Erythroblast (primary cell): ENCODE data around the gene FBXO42.

ENCODE experiments used
- DNase-seq, 2 experiments: peaks; one replicate each; lab custom pipeline; 2025; lab: John Stamatoyannopoulos, UW
- GATA1 ChIP-seq: IDR thresholded peaks from 2 replicates; pipeline ENCODE4 v1.6.1; 2011; ENCODE audit warnings: low read depth, mild to moderate bottlenecking, control low read depth, low read length, moderate library complexity
- POLR2A ChIP-seq: IDR thresholded peaks from 2 replicates; pipeline ENCODE4 v1.6.1; 2011; ENCODE audit warnings: mild to moderate bottlenecking, low read length

The FBXO42 gene

DNA sequence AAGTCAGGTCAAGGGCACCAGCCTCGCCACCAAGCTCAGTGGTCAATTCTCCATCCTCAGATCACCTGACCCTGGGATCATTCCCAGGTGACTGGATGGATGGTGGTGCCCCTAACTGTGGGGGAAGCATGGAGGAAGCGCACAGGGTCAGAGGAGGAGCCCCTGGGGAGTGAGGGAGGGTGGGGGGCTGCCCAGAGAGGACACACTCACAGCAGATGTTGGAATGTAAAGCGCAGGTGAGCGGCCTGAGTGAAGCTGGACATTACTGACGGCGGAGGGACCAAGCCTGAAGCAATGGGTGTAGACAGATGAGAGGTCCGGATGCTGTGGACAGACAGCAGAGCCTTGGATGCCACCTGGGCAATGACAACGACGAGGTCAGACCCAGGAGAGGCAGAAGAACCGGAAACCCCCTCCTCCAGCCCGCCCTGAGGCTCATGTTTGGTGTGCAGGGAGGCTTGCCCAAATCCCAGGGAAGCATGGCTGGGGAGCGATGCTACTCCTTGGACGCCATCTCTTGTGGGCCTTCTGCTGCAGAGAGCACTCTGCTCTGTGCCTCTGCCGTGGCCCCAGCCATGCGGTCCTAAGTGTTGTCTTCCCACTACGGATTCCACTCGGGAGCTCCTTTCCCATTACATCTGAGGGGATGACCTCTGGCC is 109.6 kb downstream of the FBXO42 start:
- no peak for DNase-seq
- TF ChIP-seq GATA1 = no peak

GRCh38 chr1:16241221-16241708 is 111.0 kb downstream of the FBXO42 start:
- no peak for DNase-seq
- TF ChIP-seq POLR2A = no peak
- no peak for TF ChIP-seq GATA1

DNA sequence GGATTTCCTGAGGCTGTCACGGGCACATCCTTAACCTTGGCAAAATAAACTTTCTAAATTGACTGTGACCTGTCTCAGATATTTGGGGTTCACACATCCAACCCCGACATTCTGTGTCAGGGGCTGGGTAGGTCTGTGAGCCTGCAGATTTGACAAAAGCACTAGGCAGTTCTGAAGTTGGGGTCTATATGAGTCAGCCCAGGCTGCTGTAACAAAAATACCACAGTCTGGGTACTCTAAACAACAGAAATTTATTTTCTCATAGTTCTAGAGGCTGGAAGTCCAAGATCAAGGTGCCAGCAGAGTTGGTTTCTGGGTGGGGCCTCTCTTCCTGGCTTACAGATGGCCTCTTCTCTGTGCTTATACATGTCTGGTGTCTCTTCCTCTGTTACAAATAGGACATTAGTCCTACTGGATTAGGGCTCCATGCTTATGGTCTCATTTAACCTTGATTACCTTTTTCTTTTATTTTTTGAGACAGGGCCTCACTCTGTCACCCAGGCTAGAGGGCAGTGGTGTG is 112.2 kb downstream of the FBXO42 start:
- no peak for DNase-seq
- TF ChIP-seq POLR2A (no peak), GATA1 (no peak)

GRCh38 chr1:16237343-16237830 is 114.9 kb downstream of the FBXO42 start:
- TF ChIP-seq GATA1 (no peak), POLR2A (no peak)
- DNase-seq = no peak

GRCh38 chr1:16236511-16237342 is 115.6 kb downstream of the FBXO42 start, which contains the start of gene CPLANE2:
TSS of gene CPLANE2 (minus strand) at chr1:16237183. CDS start at chr1:16236742, 441 bp downstream.
- DNase-seq = peak; percentile 94 to 96
- TF ChIP-seq POLR2A = peak; percentile 63
- no peak for TF ChIP-seq GATA1

DNA sequence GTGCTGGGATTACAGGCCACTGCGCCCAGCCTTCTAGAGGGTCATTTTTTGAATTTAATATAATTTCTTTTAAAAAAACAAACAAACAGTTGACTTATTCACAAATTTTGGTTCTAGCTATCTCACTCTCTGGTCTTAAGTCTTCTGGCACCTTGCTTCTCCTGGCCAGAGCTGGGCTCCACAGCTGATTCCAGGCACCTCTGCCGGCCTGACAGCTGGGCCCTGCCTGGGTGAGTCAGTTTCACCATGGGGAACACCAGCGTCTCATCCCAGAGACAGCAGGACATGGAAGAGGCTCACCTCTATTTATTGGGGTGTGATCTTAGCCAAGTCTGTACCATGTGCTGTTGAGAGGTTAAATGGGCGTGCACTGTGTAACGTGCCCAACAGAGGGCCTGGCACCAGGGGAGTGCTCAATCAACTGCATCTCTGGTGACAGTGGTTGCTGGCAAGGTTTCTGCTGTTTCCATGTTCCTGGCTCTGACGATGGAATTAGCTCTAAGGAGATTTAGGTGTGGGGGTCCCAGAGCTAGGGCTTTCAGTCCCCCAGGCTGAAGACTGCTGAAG is 116.3 kb downstream of the FBXO42 start:
- peak; percentile 52 to 54 for DNase-seq
- TF ChIP-seq GATA1 = no peak
- no peak for TF ChIP-seq POLR2A

GRCh38 chr1:16235347-16235746 is 116.9 kb downstream of the FBXO42 start:
- no peak for DNase-seq
- TF ChIP-seq POLR2A = no peak
- no peak for TF ChIP-seq GATA1

- no peak for DNase-seq
- TF ChIP-seq GATA1 = no peak
Observed at GRCh38 chr1:16233431-16233830, 118.8 kb downstream of the FBXO42 start.

- TF ChIP-seq POLR2A = no peak
- TF ChIP-seq GATA1 = no peak
- DNase-seq = no peak
Observed at GRCh38 chr1:16232316-16232710, 120.0 kb downstream of the FBXO42 start.

- TF ChIP-seq POLR2A = no peak
- TF ChIP-seq GATA1 = no peak
- no peak for DNase-seq
Observed at GRCh38 chr1:16231331-16232315, 120.7 kb downstream of the FBXO42 start.

DNA sequence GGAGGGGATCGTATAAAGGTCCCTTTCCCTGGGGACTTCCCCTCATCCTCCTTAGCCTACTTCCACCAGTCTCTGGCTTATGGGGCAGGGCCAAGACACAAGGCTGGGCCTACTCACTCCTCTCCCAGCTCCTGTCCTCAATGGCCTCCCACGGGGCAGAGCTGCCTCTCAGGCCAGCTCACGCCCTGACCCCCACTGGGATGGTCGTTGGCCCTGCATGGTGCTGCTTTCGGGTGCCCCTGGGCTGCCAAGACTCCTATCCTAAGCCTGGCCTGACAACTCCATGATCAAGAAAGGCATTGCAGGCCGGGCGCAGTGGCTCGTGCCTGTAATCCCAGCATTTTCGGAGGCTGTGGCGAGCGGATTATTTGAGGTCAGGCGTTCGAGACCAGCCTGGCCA is 121.5 kb downstream of the FBXO42 start:
- TF ChIP-seq POLR2A = no peak
- no peak for TF ChIP-seq GATA1

GRCh38 chr1:16229976-16230740 is 122.1 kb downstream of the FBXO42 start:
- no peak for TF ChIP-seq GATA1
- no peak for TF ChIP-seq POLR2A
- DNase-seq = no peak

More for the DNA sequence above, 121.5 kb downstream of the FBXO42 start:
- no peak for DNase-seq
